Rectal smooth muscle tissue (tissue), 1 donor: Measurements from ENCODE around the gene C11orf97.
"Not testable (repeated sequence)": the region's sequence is repeated elsewhere in the genome, so short reads cannot be mapped to it uniquely, and the experiment has no call there.

Experiments used
- H3K27ac ChIP-seq: one replicate; pipeline ENCODE4 v1.7.0; 2013; ENCODE audit warnings: low read depth, low read length, inconsistent platforms
- H3K27me3 ChIP-seq: one replicate; pipeline ENCODE4 v1.7.0; 2013; ENCODE audit warnings: low read length; ENCODE audit not compliant: control insufficient read depth, insufficient read depth
- H3K36me3 ChIP-seq: one replicate; pipeline ENCODE4 v1.7.0; 2013; ENCODE audit warnings: low read length; ENCODE audit not compliant: control insufficient read depth, insufficient read depth
- H3K4me1 ChIP-seq: one replicate; pipeline ENCODE4 v1.7.0; 2013; ENCODE audit warnings: low read length; ENCODE audit not compliant: control insufficient read depth, insufficient read depth
- H3K4me3 ChIP-seq: one replicate; pipeline ENCODE4 v1.7.0; 2013; ENCODE audit warnings: low read length
- H3K9ac ChIP-seq: one replicate; pipeline ENCODE4 v1.7.0; 2013; ENCODE audit warnings: low read length

C11orf97 gene

GRCh38 chr11:94567181-94567670 lies 55.0 kb downstream of the C11orf97 start, which contains the start of gene PIWIL4:
PIWIL4 (plus strand) TSS chr11:94567368; CDS start chr11:94567519, 151 bp downstream.
- Histone ChIP-seq H3K4me3 (no peak within 1 kb of the TSS), H3K36me3 (peaks cover 3% of the 10 kb centered on the region), H3K27ac (no peak within 1 kb of the TSS), H3K27me3 (no peaks in the 10 kb centered on the region), H3K4me1 (peaks cover 3% of the 10 kb centered on the region), H3K9ac (no peak within 1 kb of the TSS)

- Histone ChIP-seq H3K27me3 (no peaks in the 10 kb centered on the region), H3K9ac (no peak overlapping the region), H3K36me3 (peaks cover 3% of the 10 kb centered on the region), H3K27ac (no peak overlapping the region), H3K4me3 (no peak overlapping the region), H3K4me1 (peaks cover 3% of the 10 kb centered on the region)
These were observed 55.9 kb downstream of the C11orf97 start for GRCh38 chr11:94568200-94568599.

DNA sequence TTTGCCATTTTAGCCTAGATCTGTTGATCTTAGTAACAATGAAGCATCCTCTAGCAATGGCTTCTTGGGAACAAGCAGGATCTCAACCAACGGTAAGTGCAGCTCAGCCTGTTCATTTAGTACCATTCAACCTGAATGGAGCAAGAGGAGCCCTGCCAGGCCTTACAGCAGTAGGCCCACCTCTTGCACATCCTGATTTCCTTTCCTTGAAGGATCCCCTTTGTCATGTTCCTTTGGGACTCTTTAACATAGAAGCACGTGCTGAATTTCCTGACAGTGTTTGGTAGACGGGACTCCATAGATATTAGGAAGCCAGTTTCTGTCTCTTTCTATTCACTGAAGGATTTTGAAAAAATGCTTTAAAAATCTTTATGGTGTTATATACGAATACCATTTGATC lies 56.5 kb downstream of the C11orf97 start:
- no peak overlapping the region for H3K4me3 ChIP-seq
- H3K4me1 ChIP-seq = peaks cover 1% of the 10 kb centered on the region

DNA sequence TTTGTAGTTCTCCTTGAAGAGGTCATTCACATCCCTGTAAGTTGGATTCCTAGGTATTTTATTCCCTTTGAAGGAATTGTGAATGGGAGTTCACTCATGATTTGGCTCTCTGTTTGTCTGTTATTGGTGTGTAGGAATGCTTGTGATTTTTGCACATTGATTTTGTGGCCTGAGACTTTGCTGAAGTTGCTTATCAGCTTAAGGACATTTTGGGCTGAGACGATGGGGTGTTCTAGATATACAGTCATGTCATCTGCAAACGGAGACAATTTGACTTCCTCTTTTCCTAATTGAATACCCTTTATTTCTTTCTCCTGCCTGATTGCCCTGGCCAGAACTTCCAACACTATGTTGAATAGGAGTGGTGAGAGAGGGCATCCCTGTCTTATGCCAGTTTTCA lies 60.7 kb downstream of the C11orf97 start:
- not testable (repeated sequence) for H3K4me3 ChIP-seq, H3K4me1 ChIP-seq, H3K27ac ChIP-seq, H3K36me3 ChIP-seq, H3K9ac ChIP-seq, H3K27me3 ChIP-seq

More for the DNA sequence above, 56.5 kb downstream of the C11orf97 start:
- Histone ChIP-seq H3K27me3 (no peaks in the 10 kb centered on the region), H3K36me3 (peaks cover 3% of the 10 kb centered on the region), H3K9ac (no peak overlapping the region), H3K27ac (no peak overlapping the region)

DNA sequence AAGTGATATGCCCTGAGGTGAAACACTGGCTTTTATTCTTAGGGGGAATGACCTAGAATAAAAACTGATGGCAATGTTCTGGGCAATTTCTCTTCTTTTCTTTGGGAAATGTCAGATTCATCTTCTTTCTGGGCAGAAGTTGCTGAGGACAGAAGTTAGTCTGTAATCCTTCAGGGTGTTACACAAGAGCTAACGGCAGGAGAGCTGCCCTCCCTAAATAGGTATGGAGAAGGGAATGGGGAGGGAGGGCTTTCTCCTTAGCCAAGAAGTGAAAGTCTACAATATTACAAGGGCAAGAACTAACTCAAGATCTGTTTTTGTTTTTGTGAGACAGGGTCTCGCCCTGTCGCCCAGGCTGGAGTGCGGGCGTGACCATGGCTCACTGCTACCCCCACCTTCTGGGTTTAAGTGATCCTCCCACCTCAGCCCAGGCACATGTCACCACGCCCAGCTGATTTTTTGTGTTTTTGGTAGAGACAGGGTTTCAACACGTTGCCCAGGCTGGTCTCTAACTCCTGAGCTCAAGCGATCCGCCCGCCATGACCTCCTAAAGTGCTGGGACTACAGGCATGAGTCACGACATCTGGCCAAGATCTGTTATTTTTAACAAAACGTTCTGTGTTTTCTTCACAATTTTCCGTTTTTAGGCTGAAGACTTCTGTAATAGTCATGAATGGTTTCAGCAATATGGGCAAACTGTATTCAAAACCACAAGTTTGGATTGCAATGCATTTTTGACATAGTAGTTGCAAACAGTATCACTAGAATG lies 62.1 kb downstream of the C11orf97 start:
- no peaks in the 10 kb centered on the region for H3K4me1 ChIP-seq
- peak overlapping the region; percentile 66 for H3K27ac ChIP-seq
- H3K4me3 ChIP-seq = no peak overlapping the region
- H3K27me3 ChIP-seq = no peaks in the 10 kb centered on the region
- H3K9ac ChIP-seq = no peak overlapping the region
- H3K36me3 ChIP-seq = peaks cover 3% of the 10 kb centered on the region

- Histone ChIP-seq H3K36me3 (no peaks in the 10 kb centered on the region), H3K27me3 (no peaks in the 10 kb centered on the region), H3K4me3 (no peak overlapping the region), H3K4me1 (no peaks in the 10 kb centered on the region), H3K9ac (no peak overlapping the region), H3K27ac (no peak overlapping the region)
These were observed 64.0 kb downstream of the C11orf97 start for GRCh38 chr11:94576306-94576705.

DNA sequence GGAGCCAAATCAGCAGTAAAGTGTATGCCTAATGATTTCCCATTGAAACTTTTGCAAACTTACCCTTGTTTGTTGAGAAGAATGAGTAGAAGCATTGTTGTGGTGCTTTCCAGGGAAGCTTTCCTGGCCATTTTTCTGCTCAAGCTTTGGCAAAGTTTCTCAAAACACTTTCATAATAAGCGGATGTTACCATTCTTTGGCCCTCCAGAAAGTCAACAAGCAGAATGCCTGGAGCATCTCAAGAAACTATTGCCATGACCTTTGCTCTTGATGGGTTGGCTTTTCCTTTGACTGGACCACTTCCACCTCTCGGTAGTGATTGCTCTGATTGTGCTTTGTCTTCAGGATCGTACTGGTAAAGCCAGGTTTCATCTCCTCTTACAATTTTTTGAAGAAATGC lies 65.6 kb downstream of the C11orf97 start:
- Histone ChIP-seq H3K4me3 (no peak overlapping the region), H3K27ac (no peak overlapping the region), H3K4me1 (no peaks in the 10 kb centered on the region), H3K9ac (no peak overlapping the region), H3K27me3 (no peaks in the 10 kb centered on the region), H3K36me3 (no peaks in the 10 kb centered on the region)
